Nephron (organoid): ENCODE measurements around the gene PCNX2.
"Not testable (repeated sequence)": the region's sequence is repeated elsewhere in the genome, so short reads cannot be mapped to it uniquely, and the experiment has no call there.

ENCODE experiments used
- H3K27ac Mint-ChIP-seq, 3 experiments: 2 replicates each; pipeline ENCODE4 v1.8.0; 2020; ENCODE audit warnings: mixed read lengths in 3 of 3, mild to moderate bottlenecking in 2 of 3, moderate library complexity in 1 of 3
- H3K27me3 Mint-ChIP-seq: 2 replicates; pipeline ENCODE4 v1.8.0; 2021; ENCODE audit warnings: low read depth, mild to moderate bottlenecking, moderate library complexity, mixed read lengths
- H3K36me3 Mint-ChIP-seq: 2 replicates; pipeline ENCODE4 v1.8.0; 2020; ENCODE audit warnings: low read depth, mixed read lengths
- H3K4me1 Mint-ChIP-seq: 2 replicates; pipeline ENCODE4 v1.8.0; 2020; ENCODE audit warnings: mixed read lengths
- H3K4me3 Mint-ChIP-seq, 3 experiments: 2 replicates each; pipeline ENCODE4 v1.8.0; 2020; ENCODE audit warnings: mild to moderate bottlenecking in 3 of 3, mixed read lengths in 3 of 3, moderate library complexity in 2 of 3
- H3K9me3 Mint-ChIP-seq: 2 replicates; pipeline ENCODE4 v1.8.0; 2020; ENCODE audit warnings: mixed read lengths
- CTCF ChIP-seq, 3 experiments: fragments of 200-600 bp; sonication (generic); IDR thresholded peaks; one replicate each; pipeline ENCODE4 v1.5.0; 2021; ENCODE audit warnings: antibody characterized with exemption in 3 of 3; ENCODE audit not compliant: unreplicated experiment in 3 of 3

The PCNX2 gene

GRCh38 chr1:233138788-233139585 is 156.5 kb downstream of the PCNX2 start:
- Mint-ChIP-seq H3K27me3 (peaks cover 9% of the 10 kb centered on the region), H3K4me3 (no peak overlapping the region), H3K27ac (no peak overlapping the region), H3K9me3 (no peaks in the 10 kb centered on the region), H3K36me3 (peaks cover 3% of the 10 kb centered on the region), H3K4me1 (no peaks in the 10 kb centered on the region)
- TF ChIP-seq CTCF (IDR thresholded peaks at IDR 0.05; ENCODE audit: unreplicated experiment in 3 of 3) = no peak

GRCh38 chr1:233135833-233136232 is 159.7 kb downstream of the PCNX2 start:
- TF ChIP-seq CTCF (IDR thresholded peaks at IDR 0.05; ENCODE audit: unreplicated experiment in 3 of 3) = no peak
- Mint-ChIP-seq H3K4me1 (no peaks in the 10 kb centered on the region), H3K4me3 (no peak overlapping the region), H3K36me3 (peaks cover 8% of the 10 kb centered on the region), H3K9me3 (no peaks in the 10 kb centered on the region), H3K27me3 (peaks cover 9% of the 10 kb centered on the region), H3K27ac (no peak overlapping the region)

- Mint-ChIP-seq H3K27me3 (peaks cover 6% of the 10 kb centered on the region), H3K4me3 (no peak overlapping the region), H3K36me3 (peaks cover 23% of the 10 kb centered on the region), H3K4me1 (no peaks in the 10 kb centered on the region), H3K27ac (no peak overlapping the region), H3K9me3 (no peaks in the 10 kb centered on the region)
- no peak for TF ChIP-seq CTCF (IDR thresholded peaks at IDR 0.05; ENCODE audit: unreplicated experiment in 3 of 3)
These were observed 163.1 kb downstream of the PCNX2 start for GRCh38 chr1:233132445-233132844.

GRCh38 chr1:233129031-233129430 is 166.5 kb downstream of the PCNX2 start:
- not testable (repeated sequence) for H3K4me1 Mint-ChIP-seq, H3K9me3 Mint-ChIP-seq, H3K4me3 Mint-ChIP-seq, H3K27me3 Mint-ChIP-seq, H3K27ac Mint-ChIP-seq
- H3K36me3 Mint-ChIP-seq = peaks cover 28% of the 10 kb centered on the region

- H3K27me3 Mint-ChIP-seq = no peaks in the 10 kb centered on the region
- H3K4me1 Mint-ChIP-seq = no peaks in the 10 kb centered on the region
- H3K27ac Mint-ChIP-seq = no peak overlapping the region
- H3K9me3 Mint-ChIP-seq = no peaks in the 10 kb centered on the region
- no peak for TF ChIP-seq CTCF (IDR thresholded peaks at IDR 0.05; ENCODE audit: unreplicated experiment in 3 of 3)
- peaks cover 26% of the 10 kb centered on the region for H3K36me3 Mint-ChIP-seq
- no peak overlapping the region for H3K4me3 Mint-ChIP-seq
These were observed 168.4 kb downstream of the PCNX2 start for GRCh38 chr1:233127157-233127556.

- Mint-ChIP-seq H3K9me3 (no peaks in the 10 kb centered on the region), H3K4me1 (no peaks in the 10 kb centered on the region), H3K27me3 (no peaks in the 10 kb centered on the region), H3K4me3 (no peak overlapping the region), H3K36me3 (peaks cover 12% of the 10 kb centered on the region), H3K27ac (no peak overlapping the region)
- no peak for TF ChIP-seq CTCF (IDR thresholded peaks at IDR 0.05; ENCODE audit: unreplicated experiment in 3 of 3)
These were observed 172.7 kb downstream of the PCNX2 start for GRCh38 chr1:233122779-233123178.
